Trophoblast cell (in vitro differentiated cells and primary cell): ENCODE measurements around the gene MGP.
A peak's percentile ranks its signal among the peaks of the same experiment; 100 is the strongest.

Source experiments
- DNase-seq, 2 donors: peaks; one replicate each; pipeline ENCODE4 v3.0.0-alpha.2; 2016
- H2AFZ ChIP-seq: 2 replicates; pipeline ENCODE4 v1.6.1; 2013; ENCODE audit warnings: low read length, moderate library complexity, mild to moderate bottlenecking; ENCODE audit not compliant: insufficient read depth, poor library complexity
- H2AK5ac ChIP-seq: 2 replicates; pipeline ENCODE4 v1.6.1; 2013; ENCODE audit warnings: mild to moderate bottlenecking, low read length
- H2BK120ac ChIP-seq: 2 replicates; pipeline ENCODE4 v1.6.1; 2013; ENCODE audit warnings: low read length, mild to moderate bottlenecking, moderate library complexity; ENCODE audit not compliant: insufficient read depth, poor library complexity
- H2BK12ac ChIP-seq: 2 replicates; pipeline ENCODE4 v1.6.1; 2013; ENCODE audit warnings: mild to moderate bottlenecking, low read length, moderate library complexity
- H2BK5ac ChIP-seq: 2 replicates; pipeline ENCODE4 v1.6.1; 2013; ENCODE audit warnings: low read length, low read depth, moderate library complexity, mild to moderate bottlenecking; ENCODE audit not compliant: poor library complexity
- H3K14ac ChIP-seq: 2 replicates; pipeline ENCODE4 v1.6.1; 2013; ENCODE audit warnings: mild to moderate bottlenecking, low read length
- H3K18ac ChIP-seq: 2 replicates; pipeline ENCODE4 v1.6.1; 2013; ENCODE audit warnings: mild to moderate bottlenecking, low read length
- H3K23ac ChIP-seq: 2 replicates; pipeline ENCODE4 v1.6.1; 2013; ENCODE audit warnings: low read length
- H3K27ac ChIP-seq: 2 replicates; pipeline ENCODE4 v1.5.1; 2013; ENCODE audit warnings: low read depth, mild to moderate bottlenecking, inconsistent platforms, low read length, moderate library complexity
- H3K27me3 ChIP-seq: 2 replicates; pipeline ENCODE4 v1.6.1; 2013; ENCODE audit warnings: inconsistent platforms, mild to moderate bottlenecking, low read length, moderate library complexity; ENCODE audit not compliant: insufficient read depth
- H3K36me3 ChIP-seq, 2 experiments: 1 replicate in 1 of 2; 2 replicates in 1 of 2; pipeline ENCODE4 v1.6.1; 2013; ENCODE audit warnings: low read length in 2 of 2, mild to moderate bottlenecking in 2 of 2, moderate library complexity in 1 of 2; ENCODE audit not compliant: insufficient read depth in 2 of 2, control insufficient read depth in 1 of 2
- H3K4ac ChIP-seq: 2 replicates; pipeline ENCODE4 v1.6.1; 2013; ENCODE audit warnings: low read depth, mild to moderate bottlenecking, low read length, moderate library complexity
- H3K4me1 ChIP-seq, 2 experiments: 1 replicate in 1 of 2; 2 replicates in 1 of 2; pipeline ENCODE4 v1.6.1; 2013; ENCODE audit warnings: low read length in 2 of 2, mild to moderate bottlenecking in 2 of 2, moderate library complexity in 1 of 2; ENCODE audit not compliant: insufficient read depth in 2 of 2, control insufficient read depth in 1 of 2
- H3K4me2 ChIP-seq: 2 replicates; pipeline ENCODE4 v1.6.1; 2013; ENCODE audit warnings: inconsistent platforms, mild to moderate bottlenecking, low read length, moderate library complexity
- H3K4me3 ChIP-seq: 2 replicates; pipeline ENCODE4 v1.5.1; 2013; ENCODE audit warnings: mild to moderate bottlenecking, low read depth, low read length, inconsistent platforms
- H3K79me1 ChIP-seq: one replicate; pipeline ENCODE4 v1.6.1; 2013; ENCODE audit warnings: low read length
- H3K79me2 ChIP-seq: 2 replicates; pipeline ENCODE4 v1.6.1; 2013; ENCODE audit warnings: low read length, mild to moderate bottlenecking; ENCODE audit not compliant: control insufficient read depth, insufficient read depth, poor library complexity
- H3K9ac ChIP-seq: 2 replicates; pipeline ENCODE4 v1.6.1; 2013; ENCODE audit warnings: mild to moderate bottlenecking, low read length
- H3K9me3 ChIP-seq: 2 replicates; pipeline ENCODE4 v1.6.1; 2013; ENCODE audit warnings: low read depth, mild to moderate bottlenecking, control low read depth, inconsistent platforms, low read length; ENCODE audit not compliant: insufficient read depth
- H4K12ac ChIP-seq: 2 replicates; pipeline ENCODE4 v1.6.1; 2013; ENCODE audit warnings: low read depth, mild to moderate bottlenecking, low read length, moderate library complexity
- H4K8ac ChIP-seq: 2 replicates; pipeline ENCODE4 v1.6.1; 2013; ENCODE audit warnings: low read depth, mild to moderate bottlenecking, low read length, moderate library complexity
- H4K91ac ChIP-seq: one replicate; pipeline ENCODE4 v1.6.1; 2013; ENCODE audit warnings: low read depth, mild to moderate bottlenecking, low read length, moderate library complexity
- WGBS: extraction: QIAGEN DNeasy Blood & Tissue Kit; methylation state at CpG from one replicate; pipeline ENCODE4 v1.1.7; 2013; ENCODE audit warnings: missing lambda C conversion rate; ENCODE audit not compliant: insufficient read length, insufficient coverage; ENCODE audit errors: extremely low coverage; 5-methylcytosine and 5-hydroxymethylcytosine counted together

The MGP gene

DNA sequence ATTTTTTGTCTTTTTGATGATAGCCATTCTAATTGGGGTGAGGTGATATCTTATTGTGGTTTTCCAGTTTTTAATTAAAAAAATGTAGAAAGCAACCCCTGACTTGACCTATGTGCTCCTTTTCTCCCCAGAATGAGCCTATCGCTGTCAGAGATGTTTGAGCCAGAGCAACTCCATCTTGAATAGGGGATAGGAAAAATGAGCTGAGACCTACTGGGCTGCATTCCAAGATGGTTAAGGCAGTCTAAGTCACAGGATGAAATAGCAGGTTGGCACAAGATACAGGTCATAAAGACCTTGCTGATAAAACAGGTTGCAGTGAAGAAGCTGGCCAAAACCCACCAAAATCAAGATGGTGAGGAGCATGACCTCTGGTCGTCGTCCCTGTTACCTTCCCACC, 38.9 kb upstream of the MGP start:
- peaks cover 1% of the 10 kb centered on the region for H3K79me2 ChIP-seq
- H2BK12ac ChIP-seq: no peak overlapping the region
- no peaks in the 10 kb centered on the region for H3K9me3 ChIP-seq
- no peak overlapping the region for H4K91ac ChIP-seq
- H2AK5ac ChIP-seq: no peak overlapping the region
- H3K4ac ChIP-seq: no peak overlapping the region
- H3K27me3 ChIP-seq: no peaks in the 10 kb centered on the region
- H3K18ac ChIP-seq: no peak overlapping the region
- H3K23ac ChIP-seq: no peak overlapping the region
- H3K79me1 ChIP-seq: peaks cover 13% of the 10 kb centered on the region
- no peak overlapping the region for H4K8ac ChIP-seq
- H4K12ac ChIP-seq: no peak overlapping the region
- H3K27ac ChIP-seq: no peak overlapping the region
- no peak overlapping the region for H2BK5ac ChIP-seq
- H3K36me3 ChIP-seq: peaks cover 2 to 4% of the 10 kb centered on the region in 2 experiments
- WGBS: no CpG with 5 or more reads among the region's 3 CpGs
- H2AFZ ChIP-seq: no peak overlapping the region
- no peak overlapping the region for H3K9ac ChIP-seq
- H3K4me1 ChIP-seq: peaks cover 0 to 4% of the 10 kb centered on the region in 2 experiments
- DNase-seq: peak in 1 of 2 donors; percentile 30
- no peak overlapping the region for H3K4me3 ChIP-seq
- H3K14ac ChIP-seq: no peak overlapping the region
- H3K4me2 ChIP-seq: no peak overlapping the region
- no peak overlapping the region for H2BK120ac ChIP-seq

DNA sequence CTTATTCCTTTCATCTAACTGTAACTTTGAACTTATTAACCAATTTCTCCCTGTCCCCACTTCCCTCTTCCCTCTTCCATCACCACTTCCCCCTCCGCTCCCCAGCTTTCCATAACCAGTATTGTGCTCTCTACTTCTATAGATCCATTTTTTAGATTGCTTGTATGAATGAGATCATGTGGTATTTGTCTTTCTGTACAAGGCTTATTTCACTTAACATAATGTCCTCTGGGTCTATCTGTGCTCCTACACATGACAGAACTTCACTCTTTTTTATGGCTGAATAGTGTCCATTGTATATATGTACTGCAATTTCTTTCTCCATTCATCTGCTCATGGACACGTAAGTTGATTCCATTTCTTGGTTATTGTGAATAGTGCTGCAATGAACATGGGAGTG, 38.3 kb upstream of the MGP start:
- Histone ChIP-seq H2BK120ac (no peak overlapping the region), H3K79me2 (peaks cover 1% of the 10 kb centered on the region), H4K8ac (no peak overlapping the region), H3K9me3 (no peaks in the 10 kb centered on the region), H2AFZ (no peak overlapping the region), H3K4me2 (no peak overlapping the region), H3K27me3 (no peaks in the 10 kb centered on the region), H3K4me3 (no peak overlapping the region), H3K36me3 (peaks cover 4 to 6% of the 10 kb centered on the region in 2 experiments), H3K79me1 (peaks cover 13% of the 10 kb centered on the region), H4K91ac (no peak overlapping the region), H3K4ac (no peak overlapping the region), H2BK12ac (no peak overlapping the region), H3K18ac (no peak overlapping the region), H3K23ac (no peak overlapping the region), H3K9ac (no peak overlapping the region), H3K14ac (no peak overlapping the region), H2AK5ac (no peak overlapping the region), H4K12ac (no peak overlapping the region), H2BK5ac (no peak overlapping the region), H3K4me1 (peaks cover 0 to 4% of the 10 kb centered on the region in 2 experiments), H3K27ac (no peak overlapping the region)
- DNase-seq: no peak
- no CpG with 5 or more reads among the region's 2 CpGs for WGBS

DNA sequence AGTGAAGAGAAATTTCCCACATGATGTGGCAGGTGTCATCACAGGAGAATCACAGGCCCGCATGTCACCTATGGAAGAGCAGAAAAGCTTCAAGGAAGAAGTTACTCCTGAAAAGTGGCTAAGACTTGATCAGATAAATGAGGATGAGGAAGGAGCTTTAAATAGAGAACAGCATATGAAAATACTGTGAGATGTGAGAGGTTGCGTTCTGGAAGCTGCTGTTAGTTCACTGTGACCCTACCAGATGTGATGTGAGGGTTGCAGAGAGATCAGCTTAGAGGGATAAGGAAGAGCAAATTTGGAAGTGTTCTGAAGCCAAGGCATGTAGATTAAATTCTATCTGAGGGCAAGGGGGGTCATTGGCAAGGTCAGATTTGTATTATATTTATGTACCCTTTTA, 35.6 kb upstream of the MGP start:
- peak overlapping the region; percentile 39 for H2BK12ac ChIP-seq
- no peak overlapping the region for H3K4ac ChIP-seq
- WGBS: no CpG with 5 or more reads among the region's 2 CpGs
- no peak overlapping the region for H2AFZ ChIP-seq
- H3K9me3 ChIP-seq: no peaks in the 10 kb centered on the region
- no peak overlapping the region for H3K27ac ChIP-seq
- H3K9ac ChIP-seq: no peak overlapping the region
- no peak overlapping the region for H2AK5ac ChIP-seq
- peaks cover 6 to 13% of the 10 kb centered on the region in 2 experiments for H3K36me3 ChIP-seq
- H4K91ac ChIP-seq: no peak overlapping the region
- no peak overlapping the region for H3K4me2 ChIP-seq
- H3K14ac ChIP-seq: no peak overlapping the region
- H2BK120ac ChIP-seq: no peak overlapping the region
- no peak overlapping the region for H4K12ac ChIP-seq
- peaks cover 0 to 2% of the 10 kb centered on the region in 2 experiments for H3K4me1 ChIP-seq
- H3K23ac ChIP-seq: no peak overlapping the region
- no peak overlapping the region for H3K4me3 ChIP-seq
- H3K18ac ChIP-seq: no peak overlapping the region
- H2BK5ac ChIP-seq: no peak overlapping the region
- peaks cover 1% of the 10 kb centered on the region for H3K79me1 ChIP-seq
- H3K27me3 ChIP-seq: no peaks in the 10 kb centered on the region
- no peak overlapping the region for H4K8ac ChIP-seq
- DNase-seq: no peak
- no peaks in the 10 kb centered on the region for H3K79me2 ChIP-seq

DNA sequence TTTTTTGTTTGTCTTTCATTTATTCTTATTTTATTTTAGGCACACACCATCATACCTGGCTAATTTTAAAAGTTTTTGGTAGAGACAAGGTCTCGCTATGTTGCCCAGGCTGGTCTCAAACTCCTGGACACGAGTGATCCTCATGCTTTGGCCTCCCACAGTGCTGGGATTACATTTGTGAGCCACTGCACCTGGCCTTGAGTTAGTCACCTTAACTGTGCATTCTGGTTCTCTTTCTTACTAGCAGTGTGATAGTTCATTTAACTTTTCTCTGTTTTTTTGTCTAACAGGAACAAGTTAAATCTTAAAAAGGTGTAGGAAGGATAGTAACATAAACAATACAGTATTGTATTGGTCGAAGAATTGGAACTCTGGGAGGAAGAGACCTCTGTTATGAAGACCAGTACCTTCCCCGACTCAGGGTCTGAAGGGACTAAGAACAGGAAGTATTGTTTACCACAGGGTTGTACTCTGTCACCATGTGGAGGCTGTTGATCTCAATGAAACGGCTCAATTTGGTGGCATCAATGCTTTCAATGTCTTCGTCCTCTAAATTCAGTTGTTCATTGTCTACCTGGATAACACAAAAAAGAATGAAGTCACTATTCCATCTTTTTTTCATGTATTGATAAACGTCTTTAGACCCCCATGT, 34.9 kb upstream of the MGP start:
- H4K8ac ChIP-seq: no peak overlapping the region
- no peak overlapping the region for H2AK5ac ChIP-seq
- H3K27me3 ChIP-seq: no peaks in the 10 kb centered on the region
- no peak overlapping the region for H3K27ac ChIP-seq
- no CpG with 5 or more reads among the region's 7 CpGs for WGBS
- no peak overlapping the region for H4K91ac ChIP-seq
- no peak overlapping the region for H3K9ac ChIP-seq
- no peak overlapping the region for H3K23ac ChIP-seq
- H3K9me3 ChIP-seq: no peaks in the 10 kb centered on the region
- no peaks in the 10 kb centered on the region for H3K79me2 ChIP-seq
- peaks cover 1% of the 10 kb centered on the region for H3K79me1 ChIP-seq
- H3K4me2 ChIP-seq: no peak overlapping the region
- H2BK12ac ChIP-seq: no peak overlapping the region
- no peak overlapping the region for H3K14ac ChIP-seq
- no peak overlapping the region for H4K12ac ChIP-seq
- no peak overlapping the region for H3K18ac ChIP-seq
- peaks cover 0 to 2% of the 10 kb centered on the region in 2 experiments for H3K4me1 ChIP-seq
- no peak overlapping the region for H2AFZ ChIP-seq
- H2BK120ac ChIP-seq: no peak overlapping the region
- peaks cover 6 to 13% of the 10 kb centered on the region in 2 experiments for H3K36me3 ChIP-seq
- H2BK5ac ChIP-seq: no peak overlapping the region
- no peak overlapping the region for H3K4ac ChIP-seq
- DNase-seq: no peak
- H3K4me3 ChIP-seq: no peak overlapping the region
